Measurements from ENCODE around the gene PRG2.

DNA sequence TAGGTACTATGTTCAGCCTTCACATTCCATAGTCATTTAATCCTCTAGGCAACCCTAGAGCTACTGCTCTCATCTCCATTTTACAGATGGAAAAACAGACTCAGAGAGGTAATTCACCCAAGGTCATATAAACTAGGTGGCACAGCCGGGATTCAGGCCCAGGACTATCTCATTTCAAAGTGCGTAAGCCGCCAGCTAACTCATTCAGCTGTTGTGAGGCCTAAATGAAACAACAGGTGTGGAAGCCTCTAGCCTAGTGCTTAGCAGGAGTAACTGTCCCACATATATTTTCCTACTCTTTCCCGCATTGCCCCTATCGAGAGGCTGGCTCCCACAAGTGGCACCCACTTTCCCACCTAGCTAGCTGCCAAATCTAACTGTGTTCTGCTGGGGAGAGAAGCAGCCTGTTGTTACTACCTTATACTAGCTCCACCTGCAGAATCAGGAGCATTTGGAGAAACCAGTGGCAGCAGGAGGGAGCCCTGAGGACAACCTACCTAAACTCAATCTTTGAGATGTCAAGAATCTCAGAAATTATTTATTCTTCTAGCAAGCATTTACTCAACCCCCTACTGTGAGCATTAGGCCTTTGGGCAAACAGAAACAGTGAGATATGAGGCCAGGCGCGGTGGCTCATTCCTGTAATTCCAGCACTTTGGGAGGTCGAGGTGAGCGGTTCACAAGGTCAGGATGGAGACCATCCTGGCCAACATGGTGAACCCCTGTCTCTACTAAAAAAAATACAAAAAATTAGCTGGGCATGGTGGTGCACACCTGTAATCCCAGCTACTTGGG lies 30.4 kb downstream of the PRG2 start:
- TF ChIP-seq CTCF (IDR thresholded peaks at IDR 0.05): no peak
- no peak for TF ChIP-seq ZFX (IDR thresholded peaks at IDR 0.05; ENCODE audit: borderline replicate concordance)

Measured in 22Rv1 (cell line).